H1 (cell line): ENCODE results near the gene NAT9. TPM values are rescaled to one million over a fixed set of nuclear protein-coding genes. Genes with fewer than 3 reads are reported as not detected.
A peak's percentile ranks its signal among the peaks of the same experiment; 100 is the strongest.

Source experiments
- CTCF ChIA-PET: fragments of 300-600 bp; sonication (Branson Sonifier 250); formaldehyde crosslinking; loops from one replicate; lab custom pipeline; 2021; ENCODE audit not compliant: partially characterized antibody; lab: Charles Lee
- POLR2A ChIA-PET: fragments of 300-600 bp; sonication (Branson Sonifier 250); formaldehyde crosslinking; loops from one replicate; lab custom pipeline; 2021; ENCODE audit warnings: inconsistent platforms; ENCODE audit not compliant: partially characterized antibody; lab: Charles Lee
- DNase-seq, 2 experiments: peaks; one replicate each; pipeline versions ENCODE4 v3.0.0 to v3.0.0-alpha.2; 2010 to 2022; ENCODE audit warnings: low spot score in 2 of 2, low read depth in 1 of 2, mixed read lengths in 1 of 2
- FAIRE-seq: peaks from 2 replicates; lab custom pipeline; 2011; peaks lifted over from hg19 to GRCh38; lab: Jason Lieb, UNC
- H2AFZ ChIP-seq: 2 replicates; pipeline ENCODE4 v1.8.1; 2012; ENCODE audit warnings: low read length, inconsistent platforms
- H2AK5ac ChIP-seq: 2 replicates; pipeline ENCODE4 v1.6.1; 2013; ENCODE audit warnings: low read depth, low read length
- H2BK120ac ChIP-seq: replicated peaks from 2 replicates; pipeline ENCODE3; 2013; ENCODE audit warnings: low read depth, low read length, inconsistent platforms
- H2BK12ac ChIP-seq: 2 replicates; pipeline ENCODE4 v1.6.1; 2013; ENCODE audit warnings: low read depth, low read length
- H2BK15ac ChIP-seq: 2 replicates; pipeline ENCODE4 v1.6.1; 2013; ENCODE audit warnings: low read length
- H2BK20ac ChIP-seq: 2 replicates; pipeline ENCODE4 v1.6.1; 2013; ENCODE audit warnings: low read length
- H2BK5ac ChIP-seq: 2 replicates; pipeline ENCODE4 v1.6.1; 2013; ENCODE audit warnings: low read depth, low read length
- H3K14ac ChIP-seq: 2 replicates; pipeline ENCODE4 v1.6.1; 2013; ENCODE audit warnings: inconsistent platforms; ENCODE audit not compliant: insufficient read length
- H3K18ac ChIP-seq: 2 replicates; pipeline ENCODE4 v1.6.1; 2013; ENCODE audit warnings: low read length; ENCODE audit errors: extremely low read depth
- H3K23ac ChIP-seq: 2 replicates; pipeline ENCODE4 v1.6.1; 2013; ENCODE audit warnings: inconsistent platforms; ENCODE audit not compliant: insufficient read length
- H3K23me2 ChIP-seq: 2 replicates; pipeline ENCODE4 v1.6.1; 2013; ENCODE audit warnings: low read depth, low read length
- H3K27ac ChIP-seq: 2 replicates; pipeline ENCODE4 v1.6.1; 2011; ENCODE audit warnings: low read depth, low read length, inconsistent platforms
- H3K27me3 ChIP-seq, 4 experiments: replicated peaks in 1 of 4; 1 replicate in 1 of 4; 2 replicates in 3 of 4; pipeline versions ENCODE4 v1.6.1 to v1.8.1; 2011 to 2013; ENCODE audit warnings: low read length in 3 of 4, mild to moderate bottlenecking in 3 of 4, inconsistent platforms in 2 of 4, mixed read lengths in 2 of 4, moderate library complexity in 1 of 4; ENCODE audit not compliant: control insufficient read depth in 3 of 4, insufficient read depth in 3 of 4; ENCODE audit errors: extremely low read depth in 1 of 4
- H3K36me3 ChIP-seq, 4 experiments: 2 replicates each; pipeline versions ENCODE4 v1.6.1 to v1.8.1; 2011 to 2013; ENCODE audit warnings: mild to moderate bottlenecking in 4 of 4, low read length in 3 of 4, moderate library complexity in 2 of 4, control low read depth in 1 of 4, inconsistent platforms in 1 of 4; ENCODE audit not compliant: insufficient read depth in 4 of 4, control insufficient read depth in 2 of 4
- H3K4ac ChIP-seq: replicated peaks from 2 replicates; pipeline ENCODE3; 2013; ENCODE audit warnings: low read length, low read depth, mixed read lengths, inconsistent platforms; ENCODE audit not compliant: insufficient read length
- H3K4me1 ChIP-seq, 4 experiments: replicated peaks in 1 of 4; 1 replicate in 1 of 4; 2 replicates in 3 of 4; pipeline versions ENCODE4 v1.6.1 to v1.8.1; 2011 to 2013; ENCODE audit warnings: low read length in 3 of 4, inconsistent platforms in 2 of 4, mixed read lengths in 1 of 4; ENCODE audit not compliant: insufficient read depth in 4 of 4, control insufficient read depth in 3 of 4
- H3K4me2 ChIP-seq, 2 experiments: 2 replicates each; pipeline versions ENCODE4 v1.6.1 to v1.8.1; 2011 to 2013; ENCODE audit warnings: low read depth in 2 of 2, low read length in 2 of 2, control low read depth in 1 of 2, inconsistent platforms in 1 of 2, mild to moderate bottlenecking in 1 of 2; ENCODE audit not compliant: insufficient read depth in 1 of 2
- H3K4me3 ChIP-seq, 4 experiments: fragments of 200-600, 300-600 bp in 1 of 4; sonication (generic), shearing (Covaris generic), sonication (Bioruptor Twin) in 1 of 4; 2 replicates each; pipeline versions ENCODE4 v1.5.1 to v1.8.1; 2011 to 2016; ENCODE audit warnings: low read length in 4 of 4, low read depth in 3 of 4, control low read depth in 2 of 4, inconsistent platforms in 2 of 4, mild to moderate bottlenecking in 2 of 4, mixed read lengths in 1 of 4, moderate library complexity in 1 of 4; ENCODE audit not compliant: insufficient read depth in 2 of 4; ENCODE audit errors: extremely low read depth in 1 of 4
- H3K56ac ChIP-seq: replicated peaks from 2 replicates; pipeline ENCODE3; 2013; ENCODE audit warnings: low read depth, mild to moderate bottlenecking, mixed read lengths, low read length, inconsistent platforms; ENCODE audit not compliant: insufficient read length
- H3K79me1 ChIP-seq: 2 replicates; pipeline ENCODE4 v1.6.1; 2013; ENCODE audit warnings: low read depth, low read length, control low read depth
- H3K79me2 ChIP-seq, 2 experiments: 2 replicates each; pipeline versions ENCODE4 v1.6.1 to v1.8.1; 2012 to 2013; ENCODE audit warnings: low read length in 2 of 2, mild to moderate bottlenecking in 2 of 2, inconsistent platforms in 1 of 2; ENCODE audit not compliant: insufficient read depth in 2 of 2, control insufficient read depth in 1 of 2
- H3K9ac ChIP-seq, 4 experiments: replicated peaks in 1 of 4; 1 replicate in 1 of 4; 2 replicates in 3 of 4; pipeline versions ENCODE4 v1.6.1 to v1.8.1; 2011 to 2013; ENCODE audit warnings: low read depth in 3 of 4, low read length in 3 of 4, control low read depth in 2 of 4, mild to moderate bottlenecking in 2 of 4, moderate library complexity in 2 of 4, inconsistent platforms in 1 of 4; ENCODE audit errors: extremely low read depth in 1 of 4
- H3K9me3 ChIP-seq, 2 experiments: 2 replicates each; pipeline versions ENCODE4 v1.6.1 to v1.8.1; 2012 to 2013; ENCODE audit warnings: mild to moderate bottlenecking in 2 of 2, moderate library complexity in 2 of 2, control low read depth in 1 of 2, inconsistent platforms in 1 of 2, low read depth in 1 of 2, low read length in 1 of 2, mixed read lengths in 1 of 2; ENCODE audit not compliant: insufficient read depth in 2 of 2
- H4K20me1 ChIP-seq, 2 experiments: replicated peaks in 1 of 2; 2 replicates each; pipeline versions ENCODE3 to v1.8.1; 2011 to 2013; ENCODE audit warnings: inconsistent platforms in 2 of 2, low read length in 2 of 2, mild to moderate bottlenecking in 1 of 2; ENCODE audit not compliant: insufficient read depth in 2 of 2, control insufficient read depth in 1 of 2
- H4K5ac ChIP-seq: 2 replicates; pipeline ENCODE4 v1.6.1; 2013; ENCODE audit warnings: low read length, low read depth, mixed read lengths, inconsistent platforms; ENCODE audit not compliant: insufficient read length
- H4K8ac ChIP-seq: 2 replicates; pipeline ENCODE4 v1.8.0; 2013; ENCODE audit warnings: mild to moderate bottlenecking, moderate library complexity, low read length, inconsistent platforms; ENCODE audit not compliant: insufficient read depth; ENCODE audit errors: extremely low read depth
- H4K91ac ChIP-seq: replicated peaks from 2 replicates; pipeline ENCODE3; 2013; ENCODE audit warnings: low read length, mixed read lengths, inconsistent platforms; ENCODE audit not compliant: insufficient read length
- BRCA1 ChIP-seq: IDR thresholded peaks from 2 replicates; pipeline ENCODE4 v1.6.1; 2012; ENCODE audit warnings: low read depth, low read length, improper control_type of control experiment
- EP300 ChIP-seq, 2 experiments: IDR thresholded peaks; 1 replicate in 1 of 2; 2 replicates in 1 of 2; pipeline ENCODE4 v1.6.1; 2011 to 2012; ENCODE audit warnings: low read depth in 2 of 2, low read length in 2 of 2, mild to moderate bottlenecking in 2 of 2, borderline replicate concordance in 1 of 2, inconsistent platforms in 1 of 2, moderate library complexity in 1 of 2
- HDAC2 ChIP-seq, 2 experiments: fragments of 300-600 bp in 1 of 2; sonication (generic) in 1 of 2; IDR thresholded peaks; 2 replicates each; pipeline ENCODE4 v1.6.1; 2011 to 2012; ENCODE audit warnings: low read depth in 2 of 2, low read length in 2 of 2, mild to moderate bottlenecking in 2 of 2, moderate library complexity in 2 of 2, borderline replicate concordance in 1 of 2, inconsistent platforms in 1 of 2
- KDM1A ChIP-seq: fragments of 200-600, 300-600 bp; sonication (generic); IDR thresholded peaks from 2 replicates; pipeline ENCODE4 v1.7.1; 2016; ENCODE audit warnings: mild to moderate bottlenecking, low read length, borderline replicate concordance
- KDM5A ChIP-seq: fragments of 200-600 bp; IDR thresholded peaks from 2 replicates; pipeline ENCODE4 v1.7.1; 2012; ENCODE audit warnings: mild to moderate bottlenecking, low read length, inconsistent platforms, mixed read lengths
- POLR2AphosphoS5 ChIP-seq: IDR thresholded peaks from 2 replicates; pipeline ENCODE4 v1.6.1; 2011; ENCODE audit warnings: low read depth, low read length
- RAD21 ChIP-seq, 2 experiments: IDR thresholded peaks in 1 of 2; conservative IDR thresholded peaks in 1 of 2; 2 replicates each; pipeline ENCODE4 v1.6.1; 2011; ENCODE audit warnings: low read depth in 2 of 2, low read length in 2 of 2, improper control_type of control experiment in 1 of 2, inconsistent platforms in 1 of 2, mild to moderate bottlenecking in 1 of 2, moderate library complexity in 1 of 2
- SIN3A ChIP-seq, 2 experiments: IDR thresholded peaks in 1 of 2; conservative IDR thresholded peaks in 1 of 2; 2 replicates each; pipeline ENCODE4 v1.6.1; 2011 to 2012; ENCODE audit warnings: low read length in 2 of 2, improper control_type of control experiment in 1 of 2, low read depth in 1 of 2, mild to moderate bottlenecking in 1 of 2
- TBP ChIP-seq: IDR thresholded peaks from 2 replicates; pipeline ENCODE4 v1.6.1; 2011; ENCODE audit warnings: low read depth, low read length, improper control_type of control experiment
- whole genome bisulfite sequencing, 2 experiments: shearing (Covaris generic) in 1 of 2; methylation state at CpG; one replicate each; pipeline versions ENCODE4 v1.1.6 to v1.1.7; 2013 to 2015; ENCODE audit warnings: low lambda C conversion rate in 2 of 2, mixed read lengths in 2 of 2, inconsistent platforms in 1 of 2, low coverage in 1 of 2, missing lambda C conversion rate in 1 of 2; ENCODE audit not compliant: insufficient replicate concordance in 2 of 2, insufficient coverage in 1 of 2, insufficient read length in 1 of 2; ENCODE audit errors: extremely low coverage in 1 of 2, missing lambda C conversion rate in 1 of 2; 5-methylcytosine and 5-hydroxymethylcytosine counted together
- polyA plus RNA-seq, 7 experiments: library from polyadenylated mRNA; depleted of rRNA in 3 of 7; stranded (reverse) in 5 of 7; unstranded in 2 of 7; fragments of >200 nt in 5 of 7; fragments of 200-250 nt in 2 of 7; gene quantifications; 1 replicate in 5 of 7; 2 replicates in 1 of 7; 4 replicates in 1 of 7; pipeline versions ENCODE4 v1.2.1 to v1.2.3, GENCODE V29; 2011 to 2013; ENCODE audit warnings: missing spikeins in 2 of 7, mixed read lengths in 2 of 7
- total RNA-seq: library from RNA; stranded (reverse); fragmentation: NEBNext Ultra II Directional; extraction: Animal tissue kit (Norgen Biotek cat#: 25700); gene quantifications from 2 replicates; pipeline ENCODE4 v1.2.1, GENCODE V29; 2021

Gene NAT9
- total and polyA plus RNA-seq, 2 of the 8 experiments (the other 6 are each of a cell fraction or from before 2014, with no cell fraction given): 32.3 to 42.7 TPM

GRCh38 chr17:74736513-74737298, 39.4 kb downstream of the NAT9 start, which contains the start of gene RAB37:
Gene RAB37 (plus strand): TSS chr17:74737256. CDS start chr17:74737273, 17 bp downstream.
- Histone ChIP-seq H3K4ac (peak within 1 kb of the TSS; percentile 61), H3K56ac (no peak within 1 kb of the TSS), H4K8ac (0 out of 2 replicates have a peak within 1 kb of the TSS, but pooled peaks have one; percentile 53), H4K91ac (peak within 1 kb of the TSS; percentile 82), H4K5ac (peak within 1 kb of the TSS; percentile 41), H3K27ac (no peak within 1 kb of the TSS), H3K79me1 (no peaks in the 10 kb centered on the region), H3K9ac (no peak within 1 kb of the TSS; a peak in 1 of 7 replicates), H2BK120ac (peak within 1 kb of the TSS; percentile 26), H2AK5ac (no peak within 1 kb of the TSS), H3K9me3 (no peaks in the 10 kb centered on the region), H2BK5ac (peak within 1 kb of the TSS; percentile 89; the same call in 1 of the 2 replicates), H3K79me2 (no peaks in the 10 kb centered on the region), H4K20me1 (peaks cover 0 to 7% of the 10 kb centered on the region in 2 experiments), H2BK12ac (peak within 1 kb of the TSS; percentile 81; the same call in 1 of the 2 replicates), H3K23me2 (peaks cover 20% of the 10 kb centered on the region; the same call in 1 of the 2 replicates), H3K36me3 (no peaks in the 10 kb centered on the region), H3K4me1 (peaks cover 5 to 18% (median 9%) of the 10 kb centered on the region in 4 experiments), H3K14ac (no peak within 1 kb of the TSS), H3K18ac (peak within 1 kb of the TSS; percentile 71), H2BK15ac (no peak within 1 kb of the TSS), H2BK20ac (no peak within 1 kb of the TSS), H3K4me3 (peak within 1 kb of the TSS; percentile 55 to 75 (median 66)), H3K4me2 (peak within 1 kb of the TSS; percentile 73 to 84), H3K27me3 (peaks cover 0 to 8% (median 2%) of the 10 kb centered on the region in 4 experiments; a peak in 4 of 7 replicates), H3K23ac (no peak within 1 kb of the TSS), H2AFZ (peak within 1 kb of the TSS; percentile 57; the same call in 1 of the 2 replicates)
- 3% methylated on average over 53 of the region's 67 CpGs; no CpG with 5 or more reads in 1 of the 2 experiments for WGBS, 2 experiments
- no peak for FAIRE-seq
- ChIA-PET POLR2A (interaction anchor here (0.6 to 4.6 kb wide), 8 partner anchors 12 to 150 kb away, joined by 3 to 60 read pairs (median 4); partner anchors contain the start of genes NAT9 and NHERF1), CTCF (interaction anchor here (0.6 to 5.7 kb wide), 54 partner anchors 9 to 1833 kb away, joined by 3 to 81 read pairs (median 5); partner anchors contain the start of genes CD300LF, GRIN2C, NAT9 and OTOP2)
- peak in 1 of 2 experiments; percentile 86 for DNase-seq
- TF ChIP-seq POLR2AphosphoS5 (no peak), KDM1A (peak; percentile 67; the same call in 1 of the 2 replicates), TBP (no peak), HDAC2 (IDR thresholded peaks at IDR 0.05; ENCODE audit: borderline replicate concordance in 1 of 2, low read depth in 2 of 2, low read length in 2 of 2) (peak in 1 of 2 experiments; percentile 13; a peak in 1 of 4 replicates), RAD21 (IDR thresholded peaks at IDR 0.05 in 1 of 2, conservative IDR thresholded peaks at IDR 0.05 in 1 of 2; ENCODE audit: low read depth in 2 of 2, low read length in 2 of 2) (peak; percentile 46 to 65; a peak in 3 of 4 replicates), SIN3A (conservative IDR thresholded peaks at IDR 0.05 in 1 of 2, IDR thresholded peaks at IDR 0.05 in 1 of 2; ENCODE audit: low read depth in 1 of 2, low read length in 2 of 2) (no peak; a peak in 1 of 4 replicates), KDM5A (no peak), EP300 (IDR thresholded peaks at IDR 0.05; ENCODE audit: borderline replicate concordance in 1 of 2, low read depth in 2 of 2, low read length in 2 of 2) (peak in 1 of 2 experiments; percentile 16; a peak in 1 of 3 replicates), BRCA1 (no peak)
